ENCODE data around the gene UIMC1. TPM values are rescaled to one million over a fixed set of nuclear protein-coding genes. Genes with fewer than 3 reads are reported as not detected.
A peak's percentile ranks its signal among the peaks of the same experiment; 100 is the strongest.

Gene UIMC1
- total and polyA plus RNA-seq, 2 of the 13 experiments (the other 11 are each of a cell fraction or from before 2014, with no cell fraction given), result 18.9 to 32.7 TPM

- intact Hi-C loops (cut with micrococcal nuclease; ENCODE audit: unreplicated experiment), result no loop called here
- no peak for DNase-seq (ENCODE audit: low spot score)
- Histone ChIP-seq H3K4me2 (ENCODE audit: low read depth, low read length) (no peak overlapping the region), H2AFZ (ENCODE audit: low read length) (no peak overlapping the region), H3K27me3 (ENCODE audit: control insufficient read depth in 1 of 2, insufficient read depth in 2 of 2, low read length in 2 of 2) (no peaks in the 10 kb centered on the region), H3K9me3 (ENCODE audit: low read length) (no peaks in the 10 kb centered on the region), H3K4me1 (ENCODE audit: insufficient read depth, low read length) (peaks cover 13% of the 10 kb centered on the region), H3K9ac (ENCODE audit: insufficient read depth, low read depth, low read length) (no peak overlapping the region), H4K20me1 (ENCODE audit: insufficient read depth, low read length) (peaks cover 3% of the 10 kb centered on the region; the same call in 1 of the 2 replicates), H3K4me3 (replicated peaks in 1 of 3; ENCODE audit: insufficient read depth in 1 of 3, low read depth in 2 of 3, low read length in 3 of 3) (no peak overlapping the region), H3K27ac (ENCODE audit: extremely low read length, insufficient read depth, low read length) (no peak overlapping the region), H3K79me2 (ENCODE audit: insufficient read depth, low read length) (no peaks in the 10 kb centered on the region), H3K36me3 (replicated peaks in 1 of 2; ENCODE audit: control insufficient read depth in 1 of 2, insufficient read depth in 2 of 2, low read length in 2 of 2) (peaks cover 12 to 54% of the 10 kb centered on the region in 2 experiments; a peak in 4 of 5 replicates)
- ChIA-PET POLR2A (no interaction called here), CTCF (ENCODE audit: low intra/inter-chr PET ratio, low total read pairs) (no interaction called here)
- BruUV-seq (replicated peaks), result no TSS peak
- in situ Hi-C loops (cut with HindIII; ENCODE audit: extremely low pct_ligation_motif_present, low pct_unique_long_range_greater_than_20kb), result loop anchor here (10.0 kb wide), 1 partner anchor 289 kb away; no protein-coding TSS in a partner anchor
- FAIRE-seq, result no peak
- WGBS (ENCODE audit: low lambda C conversion rate), result 88% methylated on average over 2 of the region's 2 CpGs
- TF ChIP-seq ZNF124 (CRISPR knock-in tag; IDR thresholded peaks at IDR 0.05) (no peak), IKZF4 (CRISPR knock-in tag; IDR thresholded peaks at IDR 0.05; ENCODE audit: borderline replicate concordance, low read depth, not compliant biosample characterization) (no peak), SIN3B (IDR thresholded peaks at IDR 0.05; ENCODE audit: low read length) (no peak)
- no peak for ATAC-seq
Observed at GRCh38 chr5:176954050-176954449, 52.5 kb downstream of the UIMC1 start.

DNA sequence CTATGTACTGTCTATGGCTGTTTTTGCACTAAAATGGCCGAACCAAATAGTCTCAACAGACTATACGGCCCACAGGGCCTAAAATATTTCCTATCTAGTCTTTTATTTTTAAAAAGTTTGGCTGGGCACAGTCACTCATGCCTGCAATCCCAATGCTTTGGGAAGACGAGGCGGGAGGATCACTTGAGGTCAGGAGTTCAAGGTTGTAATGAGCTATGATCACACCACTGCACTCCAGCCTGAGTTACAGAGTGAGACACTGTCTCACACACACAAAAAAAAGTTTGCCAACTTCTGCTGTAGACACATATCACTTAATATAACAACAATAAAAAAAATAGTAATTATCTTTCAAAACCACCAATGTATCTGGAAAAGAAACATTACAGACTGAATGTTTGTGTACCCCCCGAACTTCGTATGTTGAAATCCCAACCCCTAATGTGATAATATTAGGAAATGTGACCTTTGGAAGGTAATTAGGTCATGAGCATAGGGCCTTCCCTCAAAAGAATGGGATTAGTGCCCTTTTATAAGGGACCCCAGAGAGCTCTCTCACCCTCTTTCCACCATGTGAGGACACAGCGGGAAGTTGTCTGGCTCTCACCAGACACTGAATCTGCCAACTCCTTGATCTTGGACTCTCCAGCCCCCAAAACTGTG is 53.9 kb downstream of the UIMC1 start:
- Histone ChIP-seq H3K9me3 (ENCODE audit: low read length) (no peaks in the 10 kb centered on the region), H4K20me1 (ENCODE audit: insufficient read depth, low read length) (no peaks in the 10 kb centered on the region), H3K27ac (ENCODE audit: extremely low read length, insufficient read depth, low read length) (no peak overlapping the region), H2AFZ (ENCODE audit: low read length) (no peak overlapping the region), H3K4me2 (ENCODE audit: low read depth, low read length) (no peak overlapping the region), H3K4me1 (ENCODE audit: insufficient read depth, low read length) (peaks cover 13% of the 10 kb centered on the region), H3K9ac (ENCODE audit: insufficient read depth, low read depth, low read length) (no peak overlapping the region), H3K79me2 (ENCODE audit: insufficient read depth, low read length) (no peaks in the 10 kb centered on the region), H3K4me3 (replicated peaks in 1 of 3; ENCODE audit: insufficient read depth in 1 of 3, low read depth in 2 of 3, low read length in 3 of 3) (no peak overlapping the region), H3K36me3 (replicated peaks in 1 of 2; ENCODE audit: control insufficient read depth in 1 of 2, insufficient read depth in 2 of 2, low read length in 2 of 2) (peaks cover 12 to 62% of the 10 kb centered on the region in 2 experiments), H3K27me3 (ENCODE audit: control insufficient read depth in 1 of 2, insufficient read depth in 2 of 2, low read length in 2 of 2) (no peaks in the 10 kb centered on the region)
- no TSS peak for BruUV-seq (replicated peaks)
- in situ Hi-C loops (cut with HindIII; ENCODE audit: extremely low pct_ligation_motif_present, low pct_unique_long_range_greater_than_20kb) (loop anchor here (10.0 kb wide), 1 partner anchor 288 kb away; no protein-coding TSS in a partner anchor), intact Hi-C loops (cut with micrococcal nuclease; ENCODE audit: unreplicated experiment) (no loop called here)
- TF ChIP-seq ZNF264 (CRISPR knock-in tag; IDR thresholded peaks at IDR 0.05) (peak; percentile 99), ZNF569 (CRISPR knock-in tag; IDR thresholded peaks at IDR 0.05; ENCODE audit: borderline replicate concordance) (no peak), HNF4G (IDR thresholded peaks at IDR 0.05; ENCODE audit: borderline replicate concordance, low read depth, low read length) (peak; percentile 59; the same call in 1 of the 2 replicates), HNF4G (CRISPR knock-in tag; IDR thresholded peaks at IDR 0.05; ENCODE audit: borderline replicate concordance, low read depth) (no peak), NCOR1 (IDR thresholded peaks at IDR 0.05; ENCODE audit: borderline replicate concordance, low read length) (0 out of 2 replicates have a peak, but pooled peaks have one; percentile 41), ZNF256 (CRISPR knock-in tag; conservative IDR thresholded peaks at IDR 0.05) (no peak), HNF4A (CRISPR knock-in tag; IDR thresholded peaks at IDR 0.05) (peak; percentile 64)
- ChIA-PET POLR2A (no interaction called here), CTCF (ENCODE audit: low intra/inter-chr PET ratio, low total read pairs) (no interaction called here)
- DNase-seq (ENCODE audit: low spot score) (peak; percentile 7), ATAC-seq (peak; percentile 34; the same call in 1 of the 3 replicates), FAIRE-seq (no peak)
- WGBS (ENCODE audit: low lambda C conversion rate), result 75% methylated on average over 7 of the region's 7 CpGs
